Measurements from ENCODE around the gene BMF. TPM values are rescaled to one million over a fixed set of nuclear protein-coding genes. Genes with fewer than 3 reads are reported as not detected.
A peak's percentile ranks its signal among the peaks of the same experiment; 100 is the strongest.

The BMF gene
- total RNA-seq, 2 experiments from 2014 or later, result 20.6 to 24.6 TPM

- DNase-seq (no peak), ATAC-seq (ENCODE audit: low read depth) (no peak)
- POLR2A ChIA-PET, result interaction anchor here (0.6 to 1.1 kb wide), 4 partner anchors 8 to 65 kb away, joined by 3 to 5 read pairs (median 3); partner anchors contain the start of gene BUB1B
- H3K4me3 Mint-ChIP-seq, result no peak overlapping the region
- H3K27me3 Mint-ChIP-seq, result no peaks in the 10 kb centered on the region
- no peak overlapping the region for H3K27ac Mint-ChIP-seq
- H3K9me3 Mint-ChIP-seq, result no peaks in the 10 kb centered on the region
- H3K4me1 Mint-ChIP-seq, result peaks cover 39% of the 10 kb centered on the region
- peaks cover 2% of the 10 kb centered on the region for H3K36me3 Mint-ChIP-seq
Observed at GRCh38 chr15:40096094-40096891, 12.4 kb downstream of the BMF start.

DNA sequence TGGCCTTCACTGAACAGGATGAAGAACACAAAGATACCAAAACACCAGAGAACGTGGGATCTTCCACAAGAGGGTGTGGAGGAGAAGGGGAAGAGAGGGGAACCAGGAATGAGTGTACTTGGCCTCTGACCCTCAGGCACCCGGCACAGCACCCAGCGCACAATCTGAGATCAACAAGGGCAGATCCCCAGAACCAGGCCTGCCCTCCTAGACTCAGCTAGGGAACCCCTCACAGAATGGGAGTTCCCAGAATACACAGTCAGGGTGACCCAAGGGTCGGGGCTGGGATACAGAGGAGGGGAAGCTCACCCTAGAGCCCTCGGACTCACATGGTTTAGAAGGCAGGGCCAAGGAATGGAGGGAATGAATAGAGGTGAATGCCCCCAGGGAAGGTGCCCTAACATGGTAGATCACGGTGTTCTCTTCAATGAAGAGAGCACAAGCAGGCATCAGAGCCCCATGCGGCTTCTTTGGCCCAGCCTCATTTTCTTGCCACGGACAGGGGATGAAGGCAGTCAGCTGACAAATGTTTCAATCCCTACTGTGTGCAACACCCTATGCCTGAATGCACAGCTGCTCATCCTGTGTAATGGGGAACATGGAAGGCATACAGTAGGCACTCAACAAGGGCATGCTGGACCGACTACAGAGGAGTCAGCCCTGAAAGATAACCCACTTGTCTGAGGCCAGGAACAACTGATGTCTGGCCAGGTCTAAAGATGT, 13.1 kb downstream of the BMF start:
- Mint-ChIP-seq H3K36me3 (peaks cover 2% of the 10 kb centered on the region), H3K27me3 (no peaks in the 10 kb centered on the region), H3K9me3 (no peaks in the 10 kb centered on the region), H3K27ac (no peak overlapping the region), H3K4me1 (peaks cover 32% of the 10 kb centered on the region), H3K4me3 (no peak overlapping the region)
- ATAC-seq (ENCODE audit: low read depth) (no peak), DNase-seq (no peak)
- POLR2A ChIA-PET, result no interaction called here

DNA sequence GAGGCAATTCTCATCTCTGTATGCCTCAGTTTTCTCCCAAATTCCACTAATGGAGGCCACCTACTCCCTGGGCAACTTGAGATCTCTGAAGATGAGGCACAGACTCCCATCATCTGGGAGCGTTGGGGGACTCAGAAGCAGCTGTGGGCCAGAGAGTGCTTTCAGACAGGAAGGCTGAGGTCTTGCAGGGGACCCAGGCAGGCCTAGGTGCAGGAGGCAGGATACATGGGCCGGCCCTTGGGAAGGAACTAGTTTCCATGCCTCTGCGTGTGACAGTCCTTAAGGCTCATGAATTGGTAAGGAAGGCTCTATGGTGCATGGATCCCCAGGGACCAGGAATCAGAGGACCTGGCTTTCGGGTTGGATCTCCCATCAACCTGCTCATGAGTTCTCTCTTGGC, 14.5 kb downstream of the BMF start:
- Mint-ChIP-seq H3K36me3 (peaks cover 2% of the 10 kb centered on the region), H3K4me3 (no peak overlapping the region), H3K27ac (peak overlapping the region; percentile 26), H3K27me3 (no peaks in the 10 kb centered on the region), H3K4me1 (peaks cover 25% of the 10 kb centered on the region), H3K9me3 (no peaks in the 10 kb centered on the region)
- ATAC-seq (ENCODE audit: low read depth), result no peak
- DNase-seq, result no peak
- POLR2A ChIA-PET, result no interaction called here

DNA sequence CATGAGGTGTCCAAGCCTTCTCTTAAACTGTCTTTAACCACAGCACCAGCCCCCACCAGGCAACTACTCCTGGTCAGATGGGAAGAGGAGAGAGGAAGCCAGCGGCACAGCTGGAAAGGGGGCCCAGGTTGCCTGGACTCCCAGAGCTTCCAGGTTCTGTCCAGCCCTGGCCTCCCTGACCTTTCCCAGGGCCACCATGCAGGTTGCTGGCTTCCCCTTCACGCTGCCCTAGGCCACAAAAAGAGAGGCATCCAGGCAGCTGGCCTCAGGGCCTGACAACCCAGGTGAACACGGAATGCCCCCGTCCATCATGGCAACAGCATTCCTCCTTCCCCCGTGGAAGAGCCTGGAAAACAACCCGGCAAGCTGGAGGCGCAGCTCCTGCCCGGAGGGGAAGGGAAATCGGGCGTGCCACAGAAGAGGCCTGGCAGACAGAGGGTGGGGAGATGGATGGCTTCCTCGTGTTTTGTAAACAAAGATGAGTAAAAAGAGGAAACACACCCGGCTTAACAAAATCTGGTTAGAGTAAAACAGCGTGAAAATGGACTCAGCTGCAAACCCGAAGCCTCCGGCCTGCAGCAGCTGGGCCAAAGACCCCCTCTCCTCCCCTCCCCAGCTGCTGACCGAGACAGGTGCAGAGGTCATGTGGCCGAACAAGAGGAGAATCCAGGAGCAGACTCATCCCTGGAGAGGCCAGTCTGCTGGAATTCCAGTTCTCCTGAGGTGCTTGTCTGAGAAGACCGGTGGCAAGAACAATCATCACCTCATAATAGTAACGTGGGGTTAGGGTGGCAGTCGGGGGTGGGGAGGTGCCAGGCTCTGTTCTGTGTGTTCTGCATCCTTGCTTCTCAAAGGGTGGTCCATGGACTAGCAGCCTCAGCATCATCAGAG, 15.5 kb downstream of the BMF start:
- H3K9me3 Mint-ChIP-seq, result no peaks in the 10 kb centered on the region
- DNase-seq (no peak), ATAC-seq (ENCODE audit: low read depth) (no peak)
- H3K27ac Mint-ChIP-seq, result no peak overlapping the region
- no peaks in the 10 kb centered on the region for H3K27me3 Mint-ChIP-seq
- H3K36me3 Mint-ChIP-seq, result peaks cover 2% of the 10 kb centered on the region
- peaks cover 17% of the 10 kb centered on the region for H3K4me1 Mint-ChIP-seq
- no peak overlapping the region for H3K4me3 Mint-ChIP-seq
- POLR2A ChIA-PET, result interaction anchor here (0.9 kb wide), 1 partner anchor 19 kb away, joined by 3 read pairs; no protein-coding TSS in a partner anchor

DNA sequence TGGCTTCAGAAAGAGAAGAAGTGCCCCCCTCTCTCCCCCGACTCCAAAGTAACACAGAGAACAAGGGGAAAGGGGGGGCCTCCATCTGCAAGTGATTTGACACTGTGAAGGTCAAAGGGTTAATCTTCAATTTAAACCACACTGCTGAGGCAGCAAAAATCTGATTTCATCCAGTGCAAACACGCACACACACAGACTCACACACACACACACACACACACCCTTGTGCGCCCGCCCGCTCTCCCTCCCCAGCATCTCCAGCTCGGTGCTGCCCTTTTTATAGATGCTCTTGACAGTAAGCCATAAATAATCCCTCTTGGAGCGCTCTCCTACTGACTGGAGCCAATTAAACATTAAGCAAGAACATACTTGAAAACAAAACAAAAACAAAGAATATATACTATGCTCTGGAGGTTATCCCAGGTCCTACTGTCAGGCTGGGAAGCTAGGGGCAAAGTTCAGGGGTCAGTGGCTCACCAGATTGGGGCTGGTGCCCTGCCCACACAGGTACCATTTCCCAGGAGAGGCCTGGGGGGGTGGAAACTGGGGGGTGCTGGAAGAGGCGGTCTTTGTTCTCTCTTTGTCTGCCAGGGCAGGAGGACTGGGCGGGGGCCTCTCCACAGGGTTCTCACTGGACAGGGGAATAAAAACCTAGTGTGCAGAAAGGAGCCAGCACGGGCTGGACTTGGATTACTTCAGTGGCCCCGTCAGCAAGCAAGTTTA, 16.3 kb downstream of the BMF start:
- H3K27ac Mint-ChIP-seq, result peak overlapping the region; percentile 40
- no peaks in the 10 kb centered on the region for H3K9me3 Mint-ChIP-seq
- H3K4me1 Mint-ChIP-seq, result peaks cover 16% of the 10 kb centered on the region
- H3K27me3 Mint-ChIP-seq, result no peaks in the 10 kb centered on the region
- peaks cover 2% of the 10 kb centered on the region for H3K36me3 Mint-ChIP-seq
- POLR2A ChIA-PET, result no interaction called here
- DNase-seq (no peak), ATAC-seq (ENCODE audit: low read depth) (no peak)
- no peak overlapping the region for H3K4me3 Mint-ChIP-seq

GRCh38 chr15:40091861-40092255, 16.8 kb downstream of the BMF start:
- DNase-seq (no peak), ATAC-seq (ENCODE audit: low read depth) (no peak)
- H3K27me3 Mint-ChIP-seq, result no peaks in the 10 kb centered on the region
- H3K27ac Mint-ChIP-seq, result no peak overlapping the region
- H3K4me3 Mint-ChIP-seq, result no peak overlapping the region
- H3K36me3 Mint-ChIP-seq, result peaks cover 2% of the 10 kb centered on the region
- POLR2A ChIA-PET, result no interaction called here
- no peaks in the 10 kb centered on the region for H3K9me3 Mint-ChIP-seq
- peaks cover 16% of the 10 kb centered on the region for H3K4me1 Mint-ChIP-seq

- DNase-seq, result no peak
- peaks cover 11% of the 10 kb centered on the region for H3K4me1 Mint-ChIP-seq
- no peaks in the 10 kb centered on the region for H3K27me3 Mint-ChIP-seq
- H3K9me3 Mint-ChIP-seq, result no peaks in the 10 kb centered on the region
- ATAC-seq (ENCODE audit: low read depth), result no peak
- POLR2A ChIA-PET, result interaction anchor here (0.5 kb wide), 1 partner anchor 22 kb away, joined by 3 read pairs; no protein-coding TSS in a partner anchor
- H3K27ac Mint-ChIP-seq, result no peak overlapping the region
- H3K36me3 Mint-ChIP-seq, result no peaks in the 10 kb centered on the region
- no peak overlapping the region for H3K4me3 Mint-ChIP-seq
Observed at GRCh38 chr15:40090774-40091455, 17.8 kb downstream of the BMF start.

DNA sequence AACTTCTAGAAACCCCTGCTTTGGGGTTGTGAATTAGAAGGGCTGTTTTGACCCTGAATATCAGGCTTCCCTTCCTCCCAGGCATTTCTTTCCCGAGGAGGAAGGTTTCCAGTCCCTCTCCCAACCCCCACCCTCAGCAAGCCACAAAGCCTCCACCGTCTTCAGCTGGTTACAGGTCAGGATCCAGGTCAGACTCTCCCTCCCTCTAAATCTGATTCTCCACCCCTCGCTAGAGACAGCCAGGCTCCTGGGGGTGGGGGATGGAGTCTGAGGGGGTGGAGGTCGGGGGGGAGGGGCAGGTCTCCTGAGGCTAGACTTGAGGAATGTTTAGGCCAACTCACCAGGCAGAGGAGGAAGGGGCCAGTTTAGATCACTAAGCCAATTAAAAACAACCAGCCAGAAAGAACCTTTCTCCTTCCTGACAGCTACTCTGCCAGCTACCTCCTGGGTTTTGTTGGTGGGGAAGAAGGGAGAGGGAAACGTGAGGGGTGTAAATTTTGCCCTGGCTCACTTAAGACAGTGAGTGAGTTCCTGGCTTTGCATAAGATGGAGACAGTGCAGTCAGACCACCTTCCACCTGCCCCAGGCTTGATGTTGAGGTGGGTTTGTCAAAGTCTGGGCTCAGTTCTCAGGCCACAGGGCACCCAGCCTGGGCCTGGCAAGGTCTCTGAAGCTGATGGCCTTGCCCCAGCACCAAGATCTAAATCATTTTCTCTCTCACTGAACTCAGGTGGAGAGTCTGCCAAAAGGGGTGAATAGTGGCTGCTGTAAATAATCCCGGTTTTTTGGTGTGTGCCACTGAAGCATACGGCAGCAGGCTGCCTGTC, 19.5 kb downstream of the BMF start:
- H3K36me3 Mint-ChIP-seq, result no peaks in the 10 kb centered on the region
- DNase-seq (no peak), ATAC-seq (ENCODE audit: low read depth) (no peak)
- H3K4me3 Mint-ChIP-seq, result no peak overlapping the region
- H3K4me1 Mint-ChIP-seq, result peaks cover 4% of the 10 kb centered on the region
- POLR2A ChIA-PET, result interaction anchor here (1.3 to 3.4 kb wide), 2 partner anchors 8 to 10 kb away, joined by 3 to 13 read pairs; no protein-coding TSS in a partner anchor
- peak overlapping the region; percentile 27 for H3K27ac Mint-ChIP-seq
- H3K27me3 Mint-ChIP-seq, result no peaks in the 10 kb centered on the region
- no peaks in the 10 kb centered on the region for H3K9me3 Mint-ChIP-seq

GRCh38 chr15:40087991-40088928, 20.4 kb downstream of the BMF start:
- no peak overlapping the region for H3K4me3 Mint-ChIP-seq
- no peaks in the 10 kb centered on the region for H3K9me3 Mint-ChIP-seq
- H3K27me3 Mint-ChIP-seq, result peaks cover 8% of the 10 kb centered on the region

DNA sequence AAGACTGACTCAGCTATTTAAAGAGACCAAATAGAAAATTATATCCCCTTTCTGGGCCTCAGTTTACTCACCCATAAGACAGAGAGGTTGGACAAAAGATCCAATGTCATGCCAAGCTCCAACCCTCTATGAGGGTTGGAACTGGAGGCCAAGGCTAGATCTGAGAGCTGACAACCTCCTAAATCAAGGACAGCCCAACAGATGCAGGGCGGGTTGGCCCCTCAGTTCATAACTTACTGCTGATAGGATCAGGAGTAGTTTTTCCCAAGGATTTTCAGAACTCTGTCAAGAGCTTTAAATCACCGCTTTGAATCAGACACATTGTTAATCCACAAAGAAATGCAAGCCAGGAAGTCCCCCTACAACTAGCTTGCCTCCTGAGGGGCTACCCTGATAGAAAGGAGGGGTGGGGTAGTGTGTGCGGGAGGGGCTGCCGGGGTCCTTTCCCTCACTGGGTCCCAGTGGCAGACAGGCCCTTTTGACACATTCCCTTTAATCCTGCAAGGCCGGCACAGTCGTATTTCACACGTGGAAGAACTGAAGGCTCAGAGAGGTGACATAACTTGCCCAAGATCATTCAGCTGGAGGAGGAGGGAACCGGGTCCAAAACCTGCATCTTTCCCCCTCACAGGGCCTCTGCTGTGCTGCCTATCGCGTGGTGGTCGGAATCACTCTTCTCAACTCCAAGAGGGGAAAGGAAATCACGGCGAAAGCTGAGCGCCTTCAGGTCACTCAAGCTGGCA, 21.4 kb downstream of the BMF start:
- DNase-seq (no peak), ATAC-seq (ENCODE audit: low read depth) (no peak)
- Mint-ChIP-seq H3K27me3 (peaks cover 18% of the 10 kb centered on the region), H3K9me3 (no peaks in the 10 kb centered on the region), H3K36me3 (no peaks in the 10 kb centered on the region), H3K27ac (no peak overlapping the region), H3K4me3 (no peak overlapping the region), H3K4me1 (peaks cover 8% of the 10 kb centered on the region)
- POLR2A ChIA-PET, result interaction anchor here (1.0 to 3.4 kb wide), 2 partner anchors 12 to 13 kb away, joined by 4 to 13 read pairs; no protein-coding TSS in a partner anchor

More at GRCh38 chr15:40087991-40088928, 20.4 kb downstream of the BMF start:
- no peak for ATAC-seq (ENCODE audit: low read depth)
- no peak for DNase-seq
- H3K4me1 Mint-ChIP-seq, result peaks cover 7% of the 10 kb centered on the region
- H3K36me3 Mint-ChIP-seq, result no peaks in the 10 kb centered on the region
- H3K27ac Mint-ChIP-seq, result no peak overlapping the region
- POLR2A ChIA-PET, result interaction anchor here (1.3 to 3.4 kb wide), 2 partner anchors 8 to 11 kb away, joined by 3 to 13 read pairs; no protein-coding TSS in a partner anchor
